ENCODE results near the gene APP.

Gene APP

GRCh38 chr21:25970254-25970930 lies 200.2 kb downstream of the APP start:
- no peak for DNase-seq

- no peak for DNase-seq
Measured at GRCh38 chr21:25967901-25968438, 202.6 kb downstream of the APP start.

GRCh38 chr21:25967181-25967900 lies 203.2 kb downstream of the APP start:
- no peak for DNase-seq

- no peak for DNase-seq
Measured at GRCh38 chr21:25965951-25966707, 204.4 kb downstream of the APP start.

- DNase-seq: no peak
Measured at GRCh38 chr21:25964926-25965325, 205.6 kb downstream of the APP start.

- DNase-seq: no peak
Measured at GRCh38 chr21:25964015-25964414, 206.6 kb downstream of the APP start.

- no peak for DNase-seq
Measured at GRCh38 chr21:25963181-25963580, 207.4 kb downstream of the APP start.

GRCh38 chr21:25961042-25961441 lies 209.5 kb downstream of the APP start:
- DNase-seq: no peak

- DNase-seq: no peak
Measured at GRCh38 chr21:25960402-25960801, 210.2 kb downstream of the APP start.

- DNase-seq: no peak
Measured at GRCh38 chr21:25959799-25960198, 210.8 kb downstream of the APP start.

- DNase-seq: no peak
Measured at GRCh38 chr21:25956993-25957714, 213.4 kb downstream of the APP start.

- DNase-seq: no peak
Measured at GRCh38 chr21:25955646-25956045, 214.9 kb downstream of the APP start.

GRCh38 chr21:25953659-25954058 lies 216.9 kb downstream of the APP start:
- no peak for DNase-seq

- DNase-seq: no peak
Measured at GRCh38 chr21:25953196-25953595, 217.4 kb downstream of the APP start.

- no peak for DNase-seq
Measured at GRCh38 chr21:25952306-25952705, 218.3 kb downstream of the APP start.

- DNase-seq: no peak
Measured at GRCh38 chr21:25949701-25950100, 220.9 kb downstream of the APP start.

- no peak for DNase-seq
Measured at GRCh38 chr21:25944672-25945213, 225.8 kb downstream of the APP start.

GRCh38 chr21:25944082-25944481 lies 226.5 kb downstream of the APP start:
- no peak for DNase-seq

GRCh38 chr21:25942135-25942534 lies 228.4 kb downstream of the APP start:
- DNase-seq: no peak

- no peak for DNase-seq
Measured at GRCh38 chr21:25939396-25939761, 231.2 kb downstream of the APP start.

- DNase-seq: no peak
Measured at GRCh38 chr21:25938658-25939395, 231.7 kb downstream of the APP start.

- no peak for DNase-seq
Measured at GRCh38 chr21:25936776-25937175, 233.8 kb downstream of the APP start.

Data from cerebellar nuclear complex (tissue), 1 donor.